Hepatocyte (in vitro differentiated cells): ENCODE measurements around the gene TIMD4. TPM values are rescaled to one million over a fixed set of nuclear protein-coding genes. Genes with fewer than 3 reads are reported as not detected.
"Not testable (repeated sequence)": the region's sequence is repeated elsewhere in the genome, so short reads cannot be mapped to it uniquely, and the experiment has no call there.

Source experiments
- DNase-seq: peaks from one replicate; pipeline ENCODE4 v3.0.0-alpha.2; 2016; ENCODE audit warnings: low spot score
- H2AFZ ChIP-seq: fragments of 200-600 bp; sonication (generic); 2 replicates; pipeline ENCODE4 v1.6.0; 2016; ENCODE audit warnings: antibody characterized with exemption, mild to moderate bottlenecking
- H3K27ac ChIP-seq: fragments of 200-600 bp; sonication (generic); 2 replicates; pipeline ENCODE4 v1.5.1; 2016; ENCODE audit warnings: mild to moderate bottlenecking
- H3K27me3 ChIP-seq: fragments of 200-600 bp; sonication (generic); 2 replicates; pipeline ENCODE4 v1.6.1; 2016
- H3K36me3 ChIP-seq: fragments of 200-600 bp; sonication (generic); replicated peaks from 2 replicates; pipeline ENCODE4 v1.5.1; 2016; ENCODE audit warnings: low read depth; ENCODE audit not compliant: insufficient read depth
- H3K4me1 ChIP-seq: fragments of 200-600 bp; sonication (generic); 2 replicates; pipeline ENCODE4 v1.5.1; 2016; ENCODE audit warnings: mild to moderate bottlenecking, moderate library complexity; ENCODE audit not compliant: insufficient read depth
- H3K4me2 ChIP-seq: fragments of 200-600 bp; sonication (generic); 2 replicates; pipeline ENCODE4 v1.6.0; 2016
- H3K4me3 ChIP-seq: fragments of 200-600 bp; sonication (generic); 2 replicates; pipeline ENCODE4 v1.5.1; 2016; ENCODE audit warnings: mild to moderate bottlenecking
- H3K79me2 ChIP-seq: fragments of 200-600 bp; sonication (generic); 2 replicates; pipeline ENCODE4 v1.6.0; 2017; ENCODE audit warnings: mild to moderate bottlenecking
- H3K9me2 ChIP-seq: fragments of 200-600 bp; sonication (generic); replicated peaks from 2 replicates; pipeline ENCODE4 v1.6.0; 2017; ENCODE audit warnings: mild to moderate bottlenecking; ENCODE audit not compliant: insufficient read depth
- H3K9me3 ChIP-seq: fragments of 200-600 bp; sonication (generic); 2 replicates; pipeline ENCODE4 v1.5.1; 2016; ENCODE audit warnings: low read depth, mild to moderate bottlenecking
- H4K20me1 ChIP-seq: fragments of 200-600 bp; sonication (generic); 2 replicates; pipeline ENCODE4 v1.6.0; 2016; ENCODE audit warnings: mild to moderate bottlenecking; ENCODE audit not compliant: insufficient read depth, poor library complexity, severe bottlenecking
- EZH2 ChIP-seq: fragments of 200-600 bp; sonication (generic); IDR thresholded peaks from 2 replicates; pipeline ENCODE4 v1.6.1; 2016; ENCODE audit warnings: antibody characterized with exemption, mild to moderate bottlenecking, borderline replicate concordance
- EZH2phosphoT487 ChIP-seq: fragments of 200-600 bp; sonication (generic); IDR thresholded peaks from one replicate; pipeline ENCODE4 v1.6.1; 2018; ENCODE audit warnings: antibody characterized with exemption, mild to moderate bottlenecking, low read depth, moderate library complexity; ENCODE audit not compliant: unreplicated experiment, severe bottlenecking
- WGBS: methylation state at CpG from one replicate; pipeline ENCODE4 v1.1.6; 2016; ENCODE audit warnings: low lambda C conversion rate; ENCODE audit errors: missing lambda C conversion rate; 5-methylcytosine and 5-hydroxymethylcytosine counted together
- polyA plus RNA-seq: library from polyadenylated mRNA; unstranded; fragments of >200 nt; fragmentation: Nextera tagmentation; extraction: Ambion mirVana; gene quantifications from 2 replicates; pipeline ENCODE4 v1.2.1, GENCODE V29; 2016
- total RNA-seq: library from RNA; depleted of rRNA; stranded (reverse); fragments of >200 nt; gene quantifications from 2 replicates; pipeline ENCODE4 v1.2.3, GENCODE V29; 2014
- TF ChIP-seq, protein P1 (sequence below): fragments of 200-600 bp; sonication (generic); IDR thresholded peaks from 2 replicates; pipeline ENCODE4 v1.5.1; 2016; ENCODE audit warnings: antibody characterized with exemption, mild to moderate bottlenecking; ENCODE audit not compliant: poor library complexity

The TIMD4 gene
- total and polyA plus RNA-seq, 2 experiments from 2014 or later = 0.42 to 1.1 TPM

DNA sequence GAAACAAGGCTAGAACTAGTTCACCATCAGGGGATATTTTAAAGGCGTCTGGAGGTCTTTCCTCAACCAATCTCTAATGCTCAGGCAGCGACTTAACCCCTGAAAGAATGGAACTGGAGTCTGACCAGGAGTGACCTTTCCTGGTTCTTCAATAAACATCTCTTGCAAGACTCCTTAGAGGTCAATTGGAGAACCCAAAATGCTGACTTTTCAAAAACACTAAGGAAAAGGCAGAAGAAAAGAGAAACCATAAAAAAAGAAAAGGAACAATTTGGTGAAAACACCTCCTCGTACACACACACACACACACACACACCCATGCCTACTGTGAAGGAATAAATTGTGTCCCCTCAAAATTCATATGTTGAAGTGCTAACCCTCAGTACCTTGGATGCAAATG is 12.3 kb downstream of the TIMD4 start:
- Histone ChIP-seq H3K9me3 (no peaks in the 10 kb centered on the region), H3K4me2 (no peak overlapping the region), H3K36me3 (no peaks in the 10 kb centered on the region), H4K20me1 (no peaks in the 10 kb centered on the region), H3K9me2 (no peaks in the 10 kb centered on the region), H3K27me3 (no peaks in the 10 kb centered on the region), H3K27ac (no peak overlapping the region), H3K4me3 (no peak overlapping the region), H2AFZ (no peak overlapping the region), H3K4me1 (no peaks in the 10 kb centered on the region), H3K79me2 (no peaks in the 10 kb centered on the region)
- WGBS = 83% methylated on average over 3 of the region's 3 CpGs
- DNase-seq = no peak
- no peak for TF ChIP-seq EZH2
- no peak for TF ChIP-seq EZH2phosphoT487
- TF ChIP-seq, protein P1, sequence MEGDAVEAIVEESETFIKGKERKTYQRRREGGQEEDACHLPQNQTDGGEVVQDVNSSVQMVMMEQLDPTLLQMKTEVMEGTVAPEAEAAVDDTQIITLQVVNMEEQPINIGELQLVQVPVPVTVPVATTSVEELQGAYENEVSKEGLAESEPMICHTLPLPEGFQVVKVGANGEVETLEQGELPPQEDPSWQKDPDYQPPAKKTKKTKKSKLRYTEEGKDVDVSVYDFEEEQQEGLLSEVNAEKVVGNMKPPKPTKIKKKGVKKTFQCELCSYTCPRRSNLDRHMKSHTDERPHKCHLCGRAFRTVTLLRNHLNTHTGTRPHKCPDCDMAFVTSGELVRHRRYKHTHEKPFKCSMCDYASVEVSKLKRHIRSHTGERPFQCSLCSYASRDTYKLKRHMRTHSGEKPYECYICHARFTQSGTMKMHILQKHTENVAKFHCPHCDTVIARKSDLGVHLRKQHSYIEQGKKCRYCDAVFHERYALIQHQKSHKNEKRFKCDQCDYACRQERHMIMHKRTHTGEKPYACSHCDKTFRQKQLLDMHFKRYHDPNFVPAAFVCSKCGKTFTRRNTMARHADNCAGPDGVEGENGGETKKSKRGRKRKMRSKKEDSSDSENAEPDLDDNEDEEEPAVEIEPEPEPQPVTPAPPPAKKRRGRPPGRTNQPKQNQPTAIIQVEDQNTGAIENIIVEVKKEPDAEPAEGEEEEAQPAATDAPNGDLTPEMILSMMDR = no peak

DNA sequence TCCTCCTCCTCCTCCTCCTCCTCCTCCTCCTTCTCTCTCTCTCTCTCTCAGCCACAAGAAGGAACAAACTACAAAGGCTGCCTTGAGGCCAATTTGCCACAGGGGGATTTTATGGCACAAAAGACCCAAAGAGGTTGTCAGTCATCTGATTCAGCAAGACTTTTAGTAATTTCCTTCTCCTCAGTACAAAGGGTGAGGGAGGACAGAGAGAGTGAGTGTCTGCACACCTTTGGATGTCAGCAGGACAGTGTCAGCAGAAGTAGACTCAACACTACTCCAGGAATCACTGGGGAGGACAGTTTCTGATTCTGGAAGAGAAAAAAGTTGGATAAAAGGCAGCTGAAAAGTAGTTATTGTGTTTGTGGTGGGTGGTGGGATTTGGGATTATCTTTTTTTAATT is 13.6 kb downstream of the TIMD4 start:
- H3K9me3 ChIP-seq = no peaks in the 10 kb centered on the region
- no peak overlapping the region for H2AFZ ChIP-seq
- no peak for DNase-seq
- H3K9me2 ChIP-seq = no peaks in the 10 kb centered on the region
- no peaks in the 10 kb centered on the region for H3K36me3 ChIP-seq
- H3K79me2 ChIP-seq = no peaks in the 10 kb centered on the region
- no peak overlapping the region for H3K4me2 ChIP-seq
- no peaks in the 10 kb centered on the region for H3K4me1 ChIP-seq
- H4K20me1 ChIP-seq = no peaks in the 10 kb centered on the region
- TF ChIP-seq, protein P1 = no peak
- no peak for TF ChIP-seq EZH2phosphoT487
- TF ChIP-seq EZH2 = no peak
- H3K4me3 ChIP-seq = no peak overlapping the region
- H3K27me3 ChIP-seq = no peaks in the 10 kb centered on the region
- H3K27ac ChIP-seq = no peak overlapping the region

DNA sequence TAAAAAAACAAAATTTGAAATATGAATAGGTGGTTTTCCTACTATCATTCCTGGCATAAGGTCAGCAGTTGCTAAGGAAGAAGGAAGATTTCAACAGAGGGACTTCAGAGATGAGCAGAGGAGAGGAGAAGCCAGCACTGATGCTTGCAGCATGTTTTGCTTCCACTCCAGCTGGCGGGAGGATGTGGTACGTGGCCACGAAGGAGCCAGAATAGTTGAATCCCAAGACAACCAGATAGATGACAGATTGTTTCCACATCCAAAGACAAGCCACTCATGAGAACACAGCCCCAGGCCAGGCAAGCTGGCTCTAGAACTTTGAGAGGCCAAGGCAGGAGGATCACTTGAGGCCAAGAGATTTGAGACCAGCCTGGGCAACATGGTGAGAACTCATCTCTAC is 15.1 kb downstream of the TIMD4 start:
- TF ChIP-seq EZH2 (no peak), EZH2phosphoT487 (no peak)
- TF ChIP-seq, protein P1 = no peak

DNA sequence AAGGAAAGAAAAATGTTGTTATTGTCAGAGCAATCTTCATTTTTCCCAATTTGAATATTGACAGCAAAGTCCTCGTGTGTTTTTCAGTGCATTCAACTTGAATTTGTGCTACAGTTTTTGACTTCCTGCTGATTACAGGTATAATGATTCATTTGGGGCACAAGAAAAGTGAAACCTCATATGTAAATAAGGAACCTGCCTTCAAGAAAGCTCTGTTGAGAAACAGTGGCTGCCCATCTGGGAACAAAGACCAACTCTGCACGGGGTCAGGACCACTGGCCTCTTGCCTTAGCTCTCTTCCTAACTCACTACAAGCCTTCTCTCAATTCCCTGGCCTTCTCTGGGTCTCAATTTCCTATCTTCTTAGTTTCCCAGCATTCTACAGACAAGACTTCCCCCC is 21.0 kb downstream of the TIMD4 start:
- Histone ChIP-seq H3K27me3 (no peaks in the 10 kb centered on the region), H3K9me3 (no peaks in the 10 kb centered on the region), H4K20me1 (no peaks in the 10 kb centered on the region), H2AFZ (no peak overlapping the region), H3K4me2 (no peak overlapping the region), H3K36me3 (no peaks in the 10 kb centered on the region), H3K27ac (no peak overlapping the region), H3K9me2 (no peaks in the 10 kb centered on the region), H3K4me3 (no peak overlapping the region), H3K79me2 (no peaks in the 10 kb centered on the region), H3K4me1 (no peaks in the 10 kb centered on the region)
- TF ChIP-seq EZH2phosphoT487 = no peak
- TF ChIP-seq EZH2 = no peak
- TF ChIP-seq, protein P1 = no peak
- no peak for DNase-seq
- 62% methylated on average over 2 of the region's 2 CpGs for WGBS

More for the DNA sequence above, 15.1 kb downstream of the TIMD4 start:
- Histone ChIP-seq H3K27me3 (no peaks in the 10 kb centered on the region), H3K4me1 (no peaks in the 10 kb centered on the region), H3K4me3 (no peak overlapping the region), H3K36me3 (no peaks in the 10 kb centered on the region), H3K9me2 (no peaks in the 10 kb centered on the region), H3K4me2 (no peak overlapping the region), H3K79me2 (no peaks in the 10 kb centered on the region), H3K9me3 (no peaks in the 10 kb centered on the region), H2AFZ (no peak overlapping the region), H4K20me1 (no peaks in the 10 kb centered on the region), H3K27ac (no peak overlapping the region)
- no peak for DNase-seq
- 96% methylated on average over 3 of the region's 3 CpGs for WGBS

DNA sequence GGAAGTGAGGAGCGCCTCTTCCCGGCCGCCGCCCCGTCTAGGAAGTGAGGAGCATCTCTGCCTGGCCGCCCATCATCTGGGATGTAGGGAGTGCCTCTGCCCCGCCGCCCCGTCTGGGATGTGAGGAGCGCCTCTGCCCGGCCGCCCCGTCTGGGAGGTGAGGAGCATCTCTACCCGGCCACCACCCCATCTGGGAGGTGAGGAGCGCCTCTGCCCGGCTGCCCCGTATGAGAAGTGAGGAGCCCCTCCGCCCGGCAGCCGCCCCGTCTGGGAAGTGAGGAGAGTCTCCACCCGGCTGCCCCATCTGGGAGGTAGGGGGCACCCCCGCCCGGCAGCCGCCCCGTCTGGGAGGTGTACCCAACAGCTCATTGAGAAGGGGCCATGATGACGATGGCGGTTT is 22.6 kb downstream of the TIMD4 start:
- not testable (repeated sequence) for H3K4me3 ChIP-seq, H2AFZ ChIP-seq, H4K20me1 ChIP-seq, H3K4me2 ChIP-seq, H3K27me3 ChIP-seq, H3K36me3 ChIP-seq, H3K9me2 ChIP-seq, DNase-seq, H3K9me3 ChIP-seq, H3K79me2 ChIP-seq, H3K27ac ChIP-seq, H3K4me1 ChIP-seq
- WGBS = 97% methylated on average over 20 of the region's 28 CpGs
